Glutamatergic neuron (in vitro differentiated cells): ENCODE data around the gene ZNF2. TPM values are rescaled to one million over a fixed set of nuclear protein-coding genes. Genes with fewer than 3 reads are reported as not detected.
A peak's percentile ranks its signal among the peaks of the same experiment; 100 is the strongest.

ENCODE experiments used
- DNase-seq: peaks from one replicate; pipeline ENCODE4 v3.0.0; 2022
- H3K27ac Mint-ChIP-seq: one replicate; pipeline ENCODE4 v1.8.0; 2020; ENCODE audit warnings: mild to moderate bottlenecking, mixed read lengths, inconsistent platforms; ENCODE audit not compliant: unreplicated experiment
- H3K27me3 Mint-ChIP-seq: one replicate; pipeline ENCODE4 v1.8.0; 2020; ENCODE audit warnings: mild to moderate bottlenecking, moderate library complexity, mixed read lengths, inconsistent platforms; ENCODE audit not compliant: unreplicated experiment
- H3K36me3 Mint-ChIP-seq: one replicate; pipeline ENCODE4 v1.8.0; 2020; ENCODE audit warnings: mild to moderate bottlenecking, mixed read lengths, inconsistent platforms; ENCODE audit not compliant: unreplicated experiment
- H3K4me1 Mint-ChIP-seq: one replicate; pipeline ENCODE4 v1.8.0; 2020; ENCODE audit warnings: mild to moderate bottlenecking, low read depth, mixed read lengths, inconsistent platforms; ENCODE audit not compliant: unreplicated experiment
- H3K4me3 Mint-ChIP-seq: one replicate; pipeline ENCODE4 v1.8.0; 2020; ENCODE audit warnings: mild to moderate bottlenecking, mixed read lengths, inconsistent platforms; ENCODE audit not compliant: unreplicated experiment
- H3K9me3 Mint-ChIP-seq: one replicate; pipeline ENCODE4 v1.8.0; 2020; ENCODE audit warnings: mild to moderate bottlenecking, moderate library complexity, mixed read lengths, inconsistent platforms; ENCODE audit not compliant: unreplicated experiment
- CTCF ChIP-seq: fragments of 200-600 bp; sonication (generic); IDR thresholded peaks from one replicate; pipeline ENCODE4 v1.5.0; 2021; ENCODE audit not compliant: partially characterized antibody, unreplicated experiment
- total RNA-seq: library from RNA; stranded (reverse); fragmentation: NEBNext Ultra II Directional; extraction: Animal tissue kit (Norgen Biotek cat#: 25700); gene quantifications from one replicate; pipeline ENCODE4 v1.2.1, GENCODE V29; 2021; ENCODE audit not compliant: unreplicated experiment

ZNF2 gene
- total RNA-seq, 1 donor from 2014 or later: 3.3 TPM

GRCh38 chr2:95143838-95144237 is 21.8 kb upstream of the ZNF2 start:
- no peak overlapping the region for H3K4me3 Mint-ChIP-seq
- no peaks in the 10 kb centered on the region for H3K4me1 Mint-ChIP-seq
- DNase-seq: no peak
- H3K36me3 Mint-ChIP-seq: peaks cover 57% of the 10 kb centered on the region
- no peak overlapping the region for H3K27ac Mint-ChIP-seq
- peaks cover 4% of the 10 kb centered on the region for H3K27me3 Mint-ChIP-seq
- H3K9me3 Mint-ChIP-seq: peaks cover 28% of the 10 kb centered on the region
- TF ChIP-seq CTCF: no peak

GRCh38 chr2:95149397-95149984 is 16.1 kb upstream of the ZNF2 start:
- H3K27me3 Mint-ChIP-seq: peaks cover 10% of the 10 kb centered on the region
- no peak for DNase-seq
- peaks cover 36% of the 10 kb centered on the region for H3K9me3 Mint-ChIP-seq
- no peaks in the 10 kb centered on the region for H3K4me1 Mint-ChIP-seq
- no peak overlapping the region for H3K27ac Mint-ChIP-seq
- H3K36me3 Mint-ChIP-seq: peaks cover 83% of the 10 kb centered on the region
- no peak for TF ChIP-seq CTCF
- H3K4me3 Mint-ChIP-seq: no peak overlapping the region

GRCh38 chr2:95158441-95158840 is 7.2 kb upstream of the ZNF2 start:
- TF ChIP-seq CTCF: no peak
- peaks cover 2% of the 10 kb centered on the region for H3K4me1 Mint-ChIP-seq
- H3K4me3 Mint-ChIP-seq: peak overlapping the region; percentile 90
- H3K27ac Mint-ChIP-seq: no peak overlapping the region
- DNase-seq: no peak
- H3K36me3 Mint-ChIP-seq: peaks cover 30% of the 10 kb centered on the region
- peaks cover 4% of the 10 kb centered on the region for H3K27me3 Mint-ChIP-seq
- peaks cover 3% of the 10 kb centered on the region for H3K9me3 Mint-ChIP-seq

GRCh38 chr2:95158891-95159619 is 6.6 kb upstream of the ZNF2 start:
- peak overlapping the region; percentile 90 for H3K4me3 Mint-ChIP-seq
- peaks cover 4% of the 10 kb centered on the region for H3K27me3 Mint-ChIP-seq
- H3K27ac Mint-ChIP-seq: peak overlapping the region; percentile 38
- H3K4me1 Mint-ChIP-seq: peaks cover 2% of the 10 kb centered on the region
- peaks cover 27% of the 10 kb centered on the region for H3K36me3 Mint-ChIP-seq
- H3K9me3 Mint-ChIP-seq: peaks cover 3% of the 10 kb centered on the region
- DNase-seq: peak; percentile 65
- TF ChIP-seq CTCF: no peak
